ENCODE data around the gene JSRP1.

Gene JSRP1

GRCh38 chr19:2246801-2247361 is 9.3 kb downstream of the JSRP1 start:
- no peak for DNase-seq (ENCODE audit: low read depth, low spot score)

- DNase-seq (ENCODE audit: low read depth, low spot score), result no peak
Measured at GRCh38 chr19:2246014-2246620, 10.1 kb downstream of the JSRP1 start.

- no peak for DNase-seq (ENCODE audit: low read depth, low spot score)
Measured at GRCh38 chr19:2245273-2245672, 10.9 kb downstream of the JSRP1 start.

GRCh38 chr19:2244486-2244885 is 11.7 kb downstream of the JSRP1 start:
- no peak for DNase-seq (ENCODE audit: low read depth, low spot score)

GRCh38 chr19:2244125-2244411 is 12.1 kb downstream of the JSRP1 start:
- DNase-seq (ENCODE audit: low read depth, low spot score), result no peak

GRCh38 chr19:2243274-2244124 is 12.7 kb downstream of the JSRP1 start:
- DNase-seq (ENCODE audit: low read depth, low spot score), result no peak

- DNase-seq (ENCODE audit: low read depth, low spot score), result no peak
Measured at GRCh38 chr19:2242816-2243215, 13.4 kb downstream of the JSRP1 start.

- no peak for DNase-seq (ENCODE audit: low read depth, low spot score)
Measured at GRCh38 chr19:2242092-2242537, 14.1 kb downstream of the JSRP1 start.

- DNase-seq (ENCODE audit: low read depth, low spot score), result no peak
Measured at GRCh38 chr19:2240881-2241760, 15.1 kb downstream of the JSRP1 start.

- DNase-seq (ENCODE audit: low read depth, low spot score), result no peak
Measured at GRCh38 chr19:2239771-2240770, 16.1 kb downstream of the JSRP1 start.

- DNase-seq (ENCODE audit: low read depth, low spot score), result no peak
Measured at GRCh38 chr19:2239173-2239572, 17.0 kb downstream of the JSRP1 start.

GRCh38 chr19:2237869-2238153 is 18.4 kb downstream of the JSRP1 start:
- no peak for DNase-seq (ENCODE audit: low read depth, low spot score)

- DNase-seq (ENCODE audit: low read depth, low spot score), result no peak
Measured at GRCh38 chr19:2237051-2237868, 19.0 kb downstream of the JSRP1 start.

GRCh38 chr19:2236314-2237050 is 19.7 kb downstream of the JSRP1 start, which contains the start of the genes PLEKHJ1 and SF3A2:
TSS of gene PLEKHJ1 (minus strand) at chr19:2236329. CDS start at chr19:2236248, 81 bp downstream.
TSS of gene SF3A2 (plus strand) at chr19:2236824. CDS start at chr19:2243419, 6,595 bp downstream.
- DNase-seq (ENCODE audit: low read depth, low spot score), result peak; percentile 79

- DNase-seq (ENCODE audit: low read depth, low spot score), result no peak
Measured at GRCh38 chr19:2236064-2236313, 20.2 kb downstream of the JSRP1 start.

GRCh38 chr19:2235381-2236063 is 20.7 kb downstream of the JSRP1 start:
- no peak for DNase-seq (ENCODE audit: low read depth, low spot score)

GRCh38 chr19:2234996-2235380 is 21.2 kb downstream of the JSRP1 start:
- DNase-seq (ENCODE audit: low read depth, low spot score), result no peak

- DNase-seq (ENCODE audit: low read depth, low spot score), result no peak
Measured at GRCh38 chr19:2233601-2234280, 22.5 kb downstream of the JSRP1 start.

Measured in iPS DF 19.7 (cell line).